GM21723 (cell line): Measurements from ENCODE around the gene FCHSD2.
"Not testable (repeated sequence)": the region's sequence is repeated elsewhere in the genome, so short reads cannot be mapped to it uniquely, and the experiment has no call there.

ENCODE experiments used
- ATAC-seq: cut with Tn5 transposase; IDR thresholded peaks from one replicate; pipeline ENCODE4 v1.9.1; 2021; ENCODE audit warnings: mild to moderate bottlenecking, moderate library complexity; ENCODE audit not compliant: unreplicated experiment

The FCHSD2 gene

GRCh38 chr11:72896431-72896830 is 245.7 kb downstream of the FCHSD2 start:
- ATAC-seq, result no peak

GRCh38 chr11:72890881-72891280 is 251.2 kb downstream of the FCHSD2 start:
- no peak for ATAC-seq

GRCh38 chr11:72886619-72887018 is 255.5 kb downstream of the FCHSD2 start:
- no peak for ATAC-seq

- ATAC-seq, result no peak
Observed at GRCh38 chr11:72885749-72886609, 256.1 kb downstream of the FCHSD2 start.

GRCh38 chr11:72876147-72876546 is 266.0 kb downstream of the FCHSD2 start:
- ATAC-seq, result no peak

GRCh38 chr11:72875736-72876135 is 266.4 kb downstream of the FCHSD2 start:
- ATAC-seq, result no peak

- no peak for ATAC-seq
Observed at GRCh38 chr11:72872012-72872411, 270.1 kb downstream of the FCHSD2 start.

GRCh38 chr11:72871119-72871518 is 271.0 kb downstream of the FCHSD2 start:
- ATAC-seq, result no peak

GRCh38 chr11:72869831-72870230 is 272.3 kb downstream of the FCHSD2 start:
- ATAC-seq, result no peak

- ATAC-seq, result no peak
Observed at GRCh38 chr11:72867970-72868369, 274.1 kb downstream of the FCHSD2 start.

GRCh38 chr11:72864702-72865655 is 277.1 kb downstream of the FCHSD2 start:
- no peak for ATAC-seq

- no peak for ATAC-seq
Observed at GRCh38 chr11:72863916-72864315, 278.2 kb downstream of the FCHSD2 start.

- ATAC-seq, result no peak
Observed at GRCh38 chr11:72863091-72863490, 279.0 kb downstream of the FCHSD2 start.

GRCh38 chr11:72860592-72860991 is 281.5 kb downstream of the FCHSD2 start:
- no peak for ATAC-seq

- no peak for ATAC-seq
Observed at GRCh38 chr11:72860010-72860409, 282.1 kb downstream of the FCHSD2 start.

- ATAC-seq, result no peak
Observed at GRCh38 chr11:72859126-72859525, 283.0 kb downstream of the FCHSD2 start.

- ATAC-seq, result not testable (repeated sequence)
Observed at GRCh38 chr11:72858267-72858666, 283.9 kb downstream of the FCHSD2 start.

- ATAC-seq, result no peak
Observed at GRCh38 chr11:72856551-72857345, 285.4 kb downstream of the FCHSD2 start.

GRCh38 chr11:72856065-72856464 is 286.1 kb downstream of the FCHSD2 start:
- no peak for ATAC-seq

- no peak for ATAC-seq
Observed at GRCh38 chr11:72851726-72852125, 290.4 kb downstream of the FCHSD2 start.

GRCh38 chr11:72850832-72851231 is 291.3 kb downstream of the FCHSD2 start:
- ATAC-seq, result no peak
